Heart left ventricle (tissue), 16 donors: ENCODE measurements around the gene THOC7. TPM values are rescaled to one million over a fixed set of nuclear protein-coding genes. Genes with fewer than 3 reads are reported as not detected.

Experiments
- ATAC-seq, 4 donors: fragments of 200-7000 bp; cut with Tn5 transposase; one replicate each; pipeline ENCODE4 v1.9.1; 2020 to 2022; ENCODE audit warnings: moderate library complexity in 4 of 4, mild to moderate bottlenecking in 3 of 4, moderate number of reproducible peaks in 1 of 4
- DNase-seq, 5 donors: peaks; one replicate each; pipeline ENCODE4 v3.0.0-alpha.2; 2020
- H3K27ac ChIP-seq, 12 donors: fragments of 200-600 bp; sonication (generic) in 4 of 12; one replicate each; pipeline versions ENCODE4 v1.5.0 to v1.8.0; 2016 to 2022; ENCODE audit warnings: mild to moderate bottlenecking in 2 of 12
- H3K27me3 ChIP-seq, 9 donors: fragments of 200-600 bp; sonication (generic) in 2 of 9; one replicate each; pipeline versions ENCODE4 v1.5.1 to v1.8.0; 2016 to 2022; ENCODE audit warnings: mild to moderate bottlenecking in 3 of 9
- H3K36me3 ChIP-seq, 9 donors: fragments of 200-600 bp; sonication (generic) in 2 of 9; one replicate each; pipeline versions ENCODE4 v1.5.0 to v1.8.0; 2018 to 2022; ENCODE audit warnings: mild to moderate bottlenecking in 2 of 9
- H3K4me1 ChIP-seq, 12 donors: fragments of 200-600 bp; sonication (generic) in 4 of 12; one replicate each; pipeline versions ENCODE4 v1.5.0 to v1.8.0; 2016 to 2022; ENCODE audit warnings: mild to moderate bottlenecking in 3 of 12
- H3K4me3 ChIP-seq, 12 donors: fragments of 200-600 bp; sonication (generic) in 4 of 12; one replicate each; pipeline versions ENCODE4 v1.5.0 to v1.8.0; 2017 to 2022; ENCODE audit warnings: mild to moderate bottlenecking in 9 of 12, moderate library complexity in 4 of 12
- H3K9me3 ChIP-seq, 12 donors: fragments of 200-600 bp; sonication (generic) in 4 of 12; one replicate each; pipeline versions ENCODE4 v1.5.0 to v1.8.0; 2016 to 2022; ENCODE audit warnings: mild to moderate bottlenecking in 1 of 12
- CTCF ChIP-seq, 12 donors: fragments of 200-600 bp; sonication (generic) in 4 of 12; IDR thresholded peaks; one replicate each; pipeline versions ENCODE4 v1.5.0 to v1.8.0; 2018 to 2022; ENCODE audit warnings: antibody characterized with exemption in 12 of 12, mild to moderate bottlenecking in 5 of 12
- POLR2A ChIP-seq, 2 donors: fragments of 450-650 bp; IDR thresholded peaks; one replicate each; pipeline ENCODE4 v1.6.1; 2017; ENCODE audit warnings: antibody characterized with exemption in 2 of 2, mild to moderate bottlenecking in 2 of 2, moderate library complexity in 2 of 2
- WGBS, 4 donors: extraction: QIAGEN DNeasy Blood & Tissue Kit in 2 of 4; methylation state at CpG; one replicate each; pipeline versions ENCODE4 v1.1.5 to v1.1.7; 2013 to 2018; 5-methylcytosine and 5-hydroxymethylcytosine counted together
- intact Hi-C, 10 donors: fragments of 100-400 bp; cut with DNase I; formaldehyde crosslinking; loops; one replicate each; pipeline versions ENCODE4 v1.11.1 to v1.14.2; 2022
- polyA plus RNA-seq, 2 donors: library from polyadenylated mRNA; stranded (reverse); fragments of 200-250 nt; gene quantifications; one replicate each; pipeline ENCODE4 v1.2.3, GENCODE V29; 2013
- total RNA-seq, 9 donors: library from RNA; depleted of rRNA in 2 of 9; stranded (reverse); fragments of >200 nt in 2 of 9; fragmentation: NEBNext Ultra II Directional in 3 of 9; extraction: Animal tissue kit (Norgen Biotek cat#: 25700) in 3 of 9; gene quantifications; one replicate each; pipeline versions ENCODE4 v1.1.0 to v1.2.4, GENCODE V29; 2016 to 2023
- donor health status: ischemic (EF 13 %, LVEDD 7.1; RV severe dilation, severe dysfunction).
- donor health status: healthy with polysubstance abuse.
- donor health status: DM: no; HTN: yes; CAD: no.
- donor health status: DM: no; HTN: no; CAD: no.
- donor health status: ischemic (EF 25% LVEDD 6.9; RV normal size, moderate dysfunction).
- donor health status: ischemic (EF 25% LVEDD 5.7; RV mildly dilated, moderate dysfunction).
- donor health status: healthy.
- donor health status: DM: yes; HTN: yes; CAD: no.
- donor health status: ischemic (EF 35%, LVEDD 5.7; RV mildly dilated, moderate dysfunction).
- donor health status: nonischemic (EF 11% LVEDD 7.7; RV severe dilation, severe dysfunction).
- donor health status: DM: yes; HTN: yes; CAD: no.
- donor health status: PGD.
- donor health status: ischemic (EF 29% LVEDD 5.4; RV normal size, mild dysfunction).
- donor health status: nonischemic (EF 23%, LVEDD 6.1; RV moderate dilation, normal function).

Gene THOC7
- total and polyA plus RNA-seq, 11 donors, result 63.6 to 171 (median 77.4) TPM

- intact Hi-C loops, result loop anchor here in 1 of 10 donors (5.0 kb wide), 1 partner anchor 33 kb away; no protein-coding TSS in a partner anchor
- ATAC-seq (no peak), DNase-seq (no peak)
- 94 to 95% (median 95%) methylated on average over 5 of the region's 5 CpGs for WGBS, 4 donors
- Histone ChIP-seq H3K4me3 (no peak overlapping the region), H3K27me3 (no peaks in the 10 kb centered on the region), H3K36me3 (peaks cover 0 to 45% (median 18%) of the 10 kb centered on the region in 9 donors), H3K27ac (no peak overlapping the region), H3K4me1 (peaks cover 0 to 32% (median 19%) of the 10 kb centered on the region in 12 donors), H3K9me3 (no peaks in the 10 kb centered on the region)
- TF ChIP-seq CTCF (IDR thresholded peaks at IDR 0.05), result no peak
These were observed 36.4 kb upstream of the THOC7 start for GRCh38 chr3:63900010-63900409.

- H3K27ac ChIP-seq, result peak overlapping the region in 2 of 12 donors; percentile 5 to 15
- intact Hi-C loops, result no loop called here
These were observed 32.9 kb upstream of the THOC7 start for GRCh38 chr3:63896332-63897030.

GRCh38 chr3:63895422-63896189 lies 32.0 kb upstream of the THOC7 start:
- H3K27me3 ChIP-seq, result no peaks in the 10 kb centered on the region
- H3K27ac ChIP-seq, result no peak overlapping the region
- H3K4me1 ChIP-seq, result peaks cover 0 to 35% (median 20%) of the 10 kb centered on the region in 12 donors
- ATAC-seq (peak in 1 of 4 donors; percentile 18), DNase-seq (no peak)
- WGBS, 4 donors, result 60 to 72% (median 63%) methylated on average over 5 of the region's 5 CpGs
- no peaks in the 10 kb centered on the region for H3K9me3 ChIP-seq
- H3K36me3 ChIP-seq, result peaks cover 0 to 33% (median 21%) of the 10 kb centered on the region in 9 donors
- TF ChIP-seq POLR2A (IDR thresholded peaks at IDR 0.05) (no peak), CTCF (IDR thresholded peaks at IDR 0.05) (no peak)
- no peak overlapping the region for H3K4me3 ChIP-seq
- intact Hi-C loops, result no loop called here

More at GRCh38 chr3:63896332-63897030, 32.9 kb upstream of the THOC7 start:
- no peaks in the 10 kb centered on the region for H3K27me3 ChIP-seq
- ATAC-seq, result no peak
- WGBS, 4 donors, result 79 to 88% (median 80%) methylated on average over 1 of the region's 1 CpG
- peaks cover 0 to 30% (median 18%) of the 10 kb centered on the region in 9 donors for H3K36me3 ChIP-seq
- H3K9me3 ChIP-seq, result no peaks in the 10 kb centered on the region
- peaks cover 0 to 38% (median 20%) of the 10 kb centered on the region in 12 donors for H3K4me1 ChIP-seq
- TF ChIP-seq POLR2A (IDR thresholded peaks at IDR 0.05), result no peak
- TF ChIP-seq CTCF (IDR thresholded peaks at IDR 0.05), result no peak
- no peak for DNase-seq
- H3K4me3 ChIP-seq, result no peak overlapping the region

GRCh38 chr3:63892773-63893352 lies 29.3 kb upstream of the THOC7 start:
- TF ChIP-seq CTCF (IDR thresholded peaks at IDR 0.05) (no peak), POLR2A (IDR thresholded peaks at IDR 0.05) (no peak)
- no peak overlapping the region for H3K4me3 ChIP-seq
- no peak overlapping the region for H3K27ac ChIP-seq
- intact Hi-C loops, result no loop called here
- DNase-seq, result no peak
- WGBS, 4 donors, result 97 to 100% (median 99%) methylated on average over 1 of the region's 1 CpG
- no peak for ATAC-seq
- H3K4me1 ChIP-seq, result peaks cover 0 to 35% (median 25%) of the 10 kb centered on the region in 12 donors
- H3K36me3 ChIP-seq, result peaks cover 0 to 12% (median 2%) of the 10 kb centered on the region in 9 donors
- no peaks in the 10 kb centered on the region for H3K27me3 ChIP-seq
- H3K9me3 ChIP-seq, result no peaks in the 10 kb centered on the region
